Fibroblast of lung (primary cell): ENCODE measurements around the gene ARHGAP28.

Source experiments
- EZH2 ChIP-seq: IDR thresholded peaks from 2 replicates; pipeline ENCODE4 v1.5.1; 2012; ENCODE audit warnings: low read length, control low read depth, mild to moderate bottlenecking; ENCODE audit errors: missing control alignments
- TF ChIP-seq, protein P1 (sequence below), 2 donors: IDR thresholded peaks in 1 of 2; conservative IDR thresholded peaks in 1 of 2; 1 replicate in 1 of 2; 2 replicates in 1 of 2; pipeline ENCODE4 v1.5.1; 2011 to 2012; ENCODE audit warnings: low read length in 2 of 2, control low read depth in 1 of 2, inconsistent platforms in 1 of 2, low read depth in 1 of 2, mild to moderate bottlenecking in 1 of 2

DNA sequence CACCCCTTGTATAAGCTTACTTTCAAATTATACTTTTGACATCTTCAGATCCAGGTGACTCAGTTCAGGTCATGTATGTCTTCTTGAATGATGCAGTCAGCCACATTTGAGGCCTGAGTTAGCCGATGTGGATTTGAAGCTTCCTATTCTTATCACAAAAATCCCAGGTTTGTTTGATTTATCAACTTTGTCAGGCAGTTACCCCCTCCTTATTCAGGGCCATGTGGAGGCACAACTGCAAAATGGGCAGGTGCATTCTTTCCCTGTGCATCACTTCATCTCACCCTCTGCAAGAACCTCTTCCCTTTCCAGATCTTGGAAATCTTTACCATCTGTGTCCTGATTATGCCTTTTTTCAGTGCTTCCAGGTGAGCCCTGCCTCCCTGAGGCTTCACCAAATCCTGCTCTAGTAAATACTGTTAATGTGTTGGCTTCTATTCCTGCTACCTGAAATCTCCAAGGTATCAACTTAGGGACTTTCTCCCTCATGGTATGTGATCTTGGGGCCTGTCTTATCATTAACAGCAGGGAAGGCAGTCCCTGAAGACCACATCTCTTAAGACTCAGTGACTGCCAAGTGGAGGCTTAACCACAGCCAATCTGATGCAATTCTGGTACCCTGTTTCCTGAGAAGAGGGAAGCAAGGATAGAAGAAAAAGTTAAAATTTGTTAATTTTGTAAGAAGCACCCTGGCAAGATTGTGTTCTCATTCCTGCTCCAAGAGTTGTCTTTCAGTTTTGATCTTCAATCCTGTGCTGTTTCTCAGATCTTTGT, 9.4 kb upstream of the ARHGAP28 start:
- TF ChIP-seq, protein P1, sequence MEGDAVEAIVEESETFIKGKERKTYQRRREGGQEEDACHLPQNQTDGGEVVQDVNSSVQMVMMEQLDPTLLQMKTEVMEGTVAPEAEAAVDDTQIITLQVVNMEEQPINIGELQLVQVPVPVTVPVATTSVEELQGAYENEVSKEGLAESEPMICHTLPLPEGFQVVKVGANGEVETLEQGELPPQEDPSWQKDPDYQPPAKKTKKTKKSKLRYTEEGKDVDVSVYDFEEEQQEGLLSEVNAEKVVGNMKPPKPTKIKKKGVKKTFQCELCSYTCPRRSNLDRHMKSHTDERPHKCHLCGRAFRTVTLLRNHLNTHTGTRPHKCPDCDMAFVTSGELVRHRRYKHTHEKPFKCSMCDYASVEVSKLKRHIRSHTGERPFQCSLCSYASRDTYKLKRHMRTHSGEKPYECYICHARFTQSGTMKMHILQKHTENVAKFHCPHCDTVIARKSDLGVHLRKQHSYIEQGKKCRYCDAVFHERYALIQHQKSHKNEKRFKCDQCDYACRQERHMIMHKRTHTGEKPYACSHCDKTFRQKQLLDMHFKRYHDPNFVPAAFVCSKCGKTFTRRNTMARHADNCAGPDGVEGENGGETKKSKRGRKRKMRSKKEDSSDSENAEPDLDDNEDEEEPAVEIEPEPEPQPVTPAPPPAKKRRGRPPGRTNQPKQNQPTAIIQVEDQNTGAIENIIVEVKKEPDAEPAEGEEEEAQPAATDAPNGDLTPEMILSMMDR (conservative IDR thresholded peaks at IDR 0.05 in 1 of 2, IDR thresholded peaks at IDR 0.05 in 1 of 2; ENCODE audit: low read depth in 1 of 2, low read length in 2 of 2), result no peak
- no peak for TF ChIP-seq EZH2
